NCI-H1417 treated with DMSO at 0.1 percent for 48 hours (cell line): ENCODE measurements around the gene MIPOL1.
"Not testable (repeated sequence)": the region's sequence is repeated elsewhere in the genome, so short reads cannot be mapped to it uniquely, and the experiment has no call there.

Experiments used
- DNase-seq: peaks from one replicate; lab custom pipeline; 2025; lab: John Stamatoyannopoulos, UW

Gene MIPOL1

DNA sequence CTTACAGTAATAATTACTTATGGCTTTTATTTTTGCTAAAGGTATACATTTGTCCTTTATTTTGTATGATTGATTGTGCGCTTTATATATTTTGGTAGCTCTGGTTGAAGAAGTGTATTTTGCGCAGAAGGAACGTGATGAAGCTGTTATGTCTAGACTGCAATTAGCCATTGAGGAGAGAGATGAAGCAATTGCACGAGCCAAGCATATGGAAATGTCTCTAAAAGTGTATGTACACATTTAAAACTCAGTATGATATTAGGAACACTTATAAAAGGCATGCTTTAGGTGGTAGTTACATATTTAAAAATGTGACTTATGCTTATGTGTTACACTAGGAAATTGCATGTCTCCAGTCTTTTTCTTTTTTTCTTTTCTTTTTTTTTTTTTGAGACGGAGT is 87.5 kb downstream of the MIPOL1 start:
- DNase-seq, result no peak

DNA sequence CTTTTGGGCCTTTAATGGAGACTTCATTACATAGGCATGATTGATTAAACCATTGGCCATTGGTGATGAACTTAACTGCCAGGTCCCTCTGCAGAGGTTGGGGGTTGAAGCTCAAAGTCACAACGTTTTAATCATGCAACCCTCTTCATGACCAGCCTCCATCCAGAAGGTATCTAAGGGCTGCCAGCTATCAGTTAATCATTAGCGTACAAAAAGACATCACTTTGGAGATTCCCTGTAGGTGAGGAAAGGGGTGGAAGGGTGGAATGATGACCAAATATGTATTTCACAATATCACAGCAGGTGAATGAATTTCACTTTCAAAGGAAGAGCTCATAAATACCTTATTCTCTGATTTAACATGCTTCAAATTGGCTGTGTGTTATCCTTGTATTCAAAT is 92.0 kb downstream of the MIPOL1 start:
- no peak for DNase-seq

DNA sequence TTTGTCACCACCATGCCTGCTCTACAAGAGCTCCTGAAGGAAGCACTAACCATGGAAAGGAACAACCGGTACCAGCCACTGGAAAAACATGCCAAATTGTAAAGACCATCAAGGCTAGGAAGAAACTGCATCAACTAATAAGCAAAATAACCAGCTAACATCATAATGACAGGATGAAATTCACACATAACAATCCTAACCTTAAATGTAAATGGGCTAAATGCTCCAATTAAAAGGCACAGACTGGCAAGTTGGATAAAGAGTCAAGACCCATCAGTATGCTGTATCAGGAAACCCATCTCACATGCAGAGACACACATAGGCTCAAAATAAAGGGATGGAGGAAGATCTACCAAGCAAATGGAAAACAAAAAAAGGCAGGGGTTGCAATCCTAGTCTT is 97.5 kb downstream of the MIPOL1 start:
- DNase-seq, result not testable (repeated sequence)

DNA sequence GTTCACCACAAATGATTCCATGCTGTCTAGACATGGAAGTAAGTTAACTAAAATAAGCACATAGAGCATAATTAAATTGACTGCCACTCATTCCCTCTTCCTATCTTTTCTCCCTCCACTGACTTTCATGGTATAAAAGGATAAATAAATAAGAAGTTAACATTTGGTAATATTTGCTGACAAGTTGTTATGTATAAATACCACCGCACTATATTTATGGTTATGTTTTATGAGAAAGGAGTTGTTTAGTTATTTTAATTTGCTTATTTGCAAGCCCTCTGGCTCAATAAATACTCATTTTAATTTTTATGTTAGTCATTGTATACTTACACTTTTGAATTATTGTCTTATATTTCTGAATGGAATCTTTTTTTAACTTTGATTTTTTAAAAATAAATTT is 113.5 kb downstream of the MIPOL1 start:
- no peak for DNase-seq

DNA sequence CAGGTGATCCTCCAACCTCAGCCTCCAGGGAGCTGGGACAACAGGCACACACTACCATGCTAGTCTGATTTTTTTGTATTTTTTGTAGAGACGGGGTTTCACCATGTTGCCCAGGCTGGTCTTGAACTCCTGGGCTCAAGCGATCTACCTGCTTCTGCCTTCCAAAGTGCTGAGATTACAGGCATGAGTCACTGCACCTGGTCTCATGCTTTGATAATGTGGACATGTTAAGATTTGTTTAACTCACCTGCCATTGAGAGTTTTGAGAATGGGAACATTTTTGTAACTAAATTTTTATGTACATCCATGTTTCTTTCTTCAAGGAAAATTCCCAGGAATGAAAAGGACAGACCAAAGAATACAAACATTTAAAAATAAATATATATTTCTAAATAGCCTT is 121.2 kb downstream of the MIPOL1 start:
- DNase-seq, result no peak

DNA sequence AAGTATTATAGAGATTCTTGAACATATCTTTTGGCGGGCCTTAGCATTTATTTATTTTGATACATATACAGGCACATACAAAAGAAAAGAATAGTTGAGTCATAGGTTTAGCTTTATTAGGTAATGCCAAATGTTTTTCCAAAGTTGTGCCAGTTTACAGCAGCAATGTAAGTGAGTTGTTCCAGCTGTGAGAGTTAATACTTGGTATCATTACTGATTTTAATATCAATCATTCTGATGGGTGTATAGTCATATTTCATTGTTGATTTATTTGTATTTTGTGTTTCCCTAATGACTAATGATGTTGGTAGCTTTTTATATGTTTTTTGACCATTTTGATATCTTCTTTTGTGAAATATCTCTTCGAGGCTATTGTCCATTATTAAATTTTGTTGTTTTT is 122.4 kb downstream of the MIPOL1 start:
- no peak for DNase-seq

DNA sequence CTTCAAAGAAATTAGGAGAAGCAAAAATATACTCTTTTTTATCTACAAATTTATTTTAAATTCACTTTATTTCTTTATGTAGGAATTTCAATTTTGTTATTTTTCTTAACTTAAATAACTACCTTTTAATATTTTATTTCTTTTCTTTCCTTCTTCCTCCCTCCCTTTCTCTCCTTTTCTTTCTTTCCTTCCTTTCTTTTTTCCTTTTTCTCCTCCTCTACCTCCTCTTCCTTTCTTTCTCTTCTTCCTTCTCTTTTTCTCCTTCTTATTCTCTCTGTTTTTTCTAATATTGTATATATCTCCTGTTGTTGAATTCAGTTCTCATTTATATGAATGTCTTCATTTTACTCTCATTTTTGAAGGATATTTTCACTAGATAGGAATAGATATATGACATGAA is 127.6 kb downstream of the MIPOL1 start:
- DNase-seq, result no peak

DNA sequence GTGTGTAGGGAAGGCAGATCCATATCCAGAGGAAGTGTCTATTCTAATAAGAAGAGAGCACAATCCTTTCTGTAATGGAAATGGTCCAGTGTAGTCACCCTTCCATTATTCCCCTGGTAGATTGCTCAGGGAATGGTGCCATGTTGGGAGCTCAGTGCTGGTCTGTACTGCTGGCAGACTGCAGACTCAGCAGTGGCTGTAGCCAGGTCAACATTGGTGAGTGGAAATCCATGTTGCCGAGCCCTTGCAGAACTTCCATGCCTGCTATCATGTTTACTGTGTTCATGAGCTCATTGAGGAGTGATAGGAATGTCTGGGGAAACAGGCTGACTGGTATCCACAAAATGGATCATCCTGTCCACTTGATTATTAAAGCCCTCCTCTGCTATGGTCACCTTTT is 128.7 kb downstream of the MIPOL1 start:
- no peak for DNase-seq

DNA sequence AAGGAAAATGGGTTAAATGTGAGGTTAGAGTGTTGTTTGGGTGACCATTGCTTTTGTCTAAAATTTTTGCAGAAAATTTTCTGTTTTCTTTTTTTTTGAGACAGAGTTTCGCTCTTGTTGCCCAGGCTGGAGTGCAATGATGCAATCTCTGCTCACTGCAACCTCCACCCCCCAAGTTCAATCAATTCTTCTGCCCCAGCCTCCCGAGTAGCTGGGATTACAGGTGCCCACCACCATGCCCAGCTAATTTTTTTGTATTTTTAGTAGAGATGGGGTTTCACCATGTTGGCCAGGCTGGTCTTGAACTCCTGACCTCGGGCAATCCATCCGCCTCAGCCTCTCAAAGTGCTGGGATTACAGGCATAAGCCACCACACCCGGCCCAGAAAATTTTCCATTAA is 130.2 kb downstream of the MIPOL1 start:
- DNase-seq, result not testable (repeated sequence)

DNA sequence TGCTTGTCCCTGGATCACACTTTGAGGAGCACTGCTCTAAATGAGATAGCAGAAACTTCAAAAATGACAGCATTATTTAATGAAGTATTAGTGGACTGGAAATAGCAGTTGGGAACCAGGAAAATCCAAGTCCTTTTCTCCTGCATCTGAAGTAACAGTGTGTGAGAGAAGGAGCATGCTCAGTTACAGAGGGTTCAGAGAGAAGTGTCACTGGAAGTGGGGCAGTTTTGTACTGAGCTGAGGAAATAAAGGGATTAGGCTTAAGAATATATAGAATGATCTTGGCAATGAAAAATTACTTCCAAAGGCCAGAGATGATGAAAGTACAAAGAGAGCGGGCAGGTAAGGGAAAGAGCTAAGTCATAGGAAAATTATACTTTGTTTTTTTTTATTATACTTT is 130.9 kb downstream of the MIPOL1 start:
- DNase-seq, result no peak

DNA sequence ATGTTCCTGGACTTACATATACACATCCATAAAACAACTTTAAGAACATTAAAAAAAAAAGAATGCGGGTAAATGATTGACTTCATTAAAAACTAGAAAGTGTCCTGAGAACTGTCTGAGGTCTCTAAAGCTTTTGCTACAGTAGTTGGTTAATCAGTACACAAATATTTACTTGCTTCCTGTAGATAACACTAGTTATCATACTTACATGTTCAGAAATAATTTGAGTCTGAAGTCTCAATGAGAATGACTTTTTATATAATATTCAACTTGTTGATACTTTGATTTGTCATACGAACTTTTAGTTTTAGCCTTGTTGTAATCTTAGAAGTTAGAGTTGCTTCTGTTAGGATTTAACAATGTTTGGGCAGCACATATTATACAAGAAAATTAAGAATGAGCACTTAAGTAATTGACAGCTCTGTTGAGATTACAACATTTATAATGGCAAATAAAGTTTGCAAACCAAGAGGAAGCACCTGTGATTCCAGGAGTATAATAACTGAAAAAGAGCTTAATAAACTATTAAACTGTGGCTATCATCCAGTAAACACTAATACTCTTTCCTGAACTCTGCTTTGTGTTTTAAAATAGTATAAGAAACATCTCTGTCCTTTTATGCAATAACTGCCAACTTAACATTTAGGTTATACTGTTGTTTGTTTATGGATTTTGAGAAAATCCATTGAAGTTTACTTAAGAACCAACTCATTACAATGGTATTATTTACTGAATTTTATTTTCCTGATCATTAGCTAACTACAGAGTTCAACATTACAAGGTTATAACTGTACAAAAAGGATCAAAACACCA is 131.7 kb downstream of the MIPOL1 start:
- DNase-seq, result no peak

DNA sequence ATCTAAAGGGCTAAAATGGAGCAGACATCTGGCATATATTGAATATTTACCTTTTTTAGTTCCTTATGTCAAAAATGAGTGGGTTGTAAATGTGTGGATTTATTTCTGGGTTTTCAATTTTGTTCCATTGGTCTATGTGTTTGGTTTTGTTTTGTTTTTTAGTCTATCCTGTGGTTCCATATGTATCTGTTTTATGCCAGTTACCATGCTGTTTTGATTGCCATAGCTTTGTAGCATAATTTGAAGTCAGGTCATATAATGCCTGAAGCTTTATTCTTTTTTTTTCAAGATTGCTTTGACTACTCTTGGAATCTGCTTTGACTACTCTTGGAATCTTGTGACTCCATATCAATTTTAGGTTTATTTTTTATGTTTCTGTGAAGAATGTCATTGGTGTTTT is 133.2 kb downstream of the MIPOL1 start:
- no peak for DNase-seq

DNA sequence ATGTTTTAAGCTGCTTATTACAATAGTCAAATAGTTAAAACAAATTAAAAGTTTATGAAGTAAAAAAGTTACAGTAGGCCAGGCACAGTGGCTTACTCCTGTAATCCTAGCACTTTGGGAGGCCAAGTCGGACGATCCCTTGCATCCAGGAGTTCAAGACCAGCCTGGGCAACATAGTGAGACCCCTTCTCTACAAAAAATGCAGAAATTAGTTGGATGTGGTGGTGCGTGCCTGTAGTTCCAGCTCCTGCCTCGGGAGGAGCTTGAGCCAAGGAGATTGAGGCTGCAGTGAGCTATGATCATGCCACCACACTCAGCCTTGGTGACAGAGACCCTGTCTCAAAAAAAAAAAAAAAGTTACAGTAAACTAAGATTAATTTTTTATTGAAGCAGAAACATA is 142.6 kb downstream of the MIPOL1 start:
- no peak for DNase-seq

DNA sequence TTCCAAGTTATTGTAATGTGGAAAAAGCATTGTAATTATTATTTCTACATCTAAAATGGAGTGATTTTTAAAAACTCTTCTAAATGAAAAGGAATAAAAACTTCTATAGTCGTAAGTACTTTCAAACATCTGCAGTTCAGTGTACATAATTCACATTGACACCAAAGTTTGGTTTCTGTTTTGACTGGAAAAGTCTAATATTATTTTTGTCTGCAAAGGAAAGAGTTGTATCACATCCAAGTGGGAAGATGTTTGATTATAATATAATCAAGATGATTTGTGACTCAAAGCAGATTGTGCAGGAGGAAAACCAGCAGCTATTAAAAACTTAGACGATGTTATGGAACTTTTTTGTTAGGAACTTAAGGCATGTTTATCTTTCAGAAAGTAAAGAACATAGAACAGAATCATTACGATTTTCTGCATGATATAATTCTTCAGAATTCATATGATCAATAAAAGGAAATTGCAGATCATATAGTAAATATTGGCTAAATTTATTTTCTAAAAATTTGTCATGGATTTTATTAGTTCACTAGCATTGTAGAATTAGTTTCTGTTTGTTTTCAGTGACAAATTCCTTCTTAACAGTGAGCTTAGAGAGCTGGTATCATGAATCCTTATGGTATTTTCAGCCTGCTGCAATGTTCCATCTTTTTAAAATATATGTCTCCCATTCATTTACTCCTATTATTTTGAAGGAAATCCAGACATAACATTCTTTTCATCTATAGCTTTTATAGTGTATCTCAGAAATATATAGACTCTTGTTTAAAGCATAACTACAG is 145.8 kb downstream of the MIPOL1 start:
- no peak for DNase-seq

DNA sequence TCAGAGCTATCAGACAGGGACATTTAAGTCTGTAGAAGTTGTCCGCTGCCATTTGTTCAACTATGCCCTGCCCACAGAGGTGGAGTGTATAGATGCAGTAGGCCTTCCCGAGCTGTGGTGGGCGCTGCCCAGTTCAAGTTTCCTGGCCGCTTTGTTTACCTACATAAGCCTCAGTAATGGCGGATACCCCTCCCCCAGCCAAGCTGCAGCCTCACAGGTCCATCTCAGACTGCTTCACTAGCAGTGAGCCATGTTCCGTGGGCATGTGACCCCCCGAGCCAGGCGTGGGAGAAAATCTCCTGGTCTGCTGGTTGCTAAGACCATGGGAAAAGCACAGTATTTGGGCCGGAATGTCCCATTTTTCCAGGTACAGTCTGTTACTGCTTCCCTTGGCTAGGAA is 165.9 kb downstream of the MIPOL1 start:
- no peak for DNase-seq

DNA sequence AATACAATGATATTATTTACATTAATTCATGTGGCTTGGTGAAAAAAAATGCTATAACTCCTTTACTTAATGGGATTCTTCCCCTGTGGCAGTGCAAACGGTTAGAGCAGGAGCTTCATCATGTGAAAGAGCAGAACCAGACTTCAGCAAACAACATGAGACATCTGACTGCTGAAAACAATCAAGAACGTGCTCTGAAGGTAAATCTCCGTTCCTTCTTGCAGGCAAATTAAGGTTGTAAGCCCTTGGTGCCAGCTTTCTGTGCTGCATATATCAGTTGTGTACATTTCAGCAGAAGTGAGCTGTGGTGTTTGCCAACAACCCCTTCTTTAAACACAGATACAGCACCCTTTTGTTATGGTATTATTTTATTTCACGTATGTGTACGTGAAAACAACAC is 171.7 kb downstream of the MIPOL1 start:
- peak; percentile 98 for DNase-seq

DNA sequence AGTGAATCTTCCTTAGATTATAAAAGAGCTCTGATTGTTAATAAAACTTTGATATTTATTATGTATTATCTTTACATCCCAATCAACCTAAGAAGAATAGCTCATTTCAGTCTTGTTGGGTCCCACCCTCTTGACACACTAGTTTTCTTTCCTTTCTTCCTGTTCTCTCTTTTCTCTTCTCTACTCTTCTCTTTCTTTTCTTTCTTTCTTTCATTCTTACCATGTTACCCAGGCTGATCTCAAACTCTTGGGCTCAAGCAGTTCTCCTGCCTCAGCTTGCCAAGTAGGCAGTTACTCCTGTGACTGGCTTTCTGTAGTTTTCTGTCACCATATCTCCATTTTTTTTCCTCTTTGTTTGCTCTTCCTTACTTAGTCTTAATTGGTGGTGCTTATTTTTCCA is 177.8 kb downstream of the MIPOL1 start:
- DNase-seq, result no peak

DNA sequence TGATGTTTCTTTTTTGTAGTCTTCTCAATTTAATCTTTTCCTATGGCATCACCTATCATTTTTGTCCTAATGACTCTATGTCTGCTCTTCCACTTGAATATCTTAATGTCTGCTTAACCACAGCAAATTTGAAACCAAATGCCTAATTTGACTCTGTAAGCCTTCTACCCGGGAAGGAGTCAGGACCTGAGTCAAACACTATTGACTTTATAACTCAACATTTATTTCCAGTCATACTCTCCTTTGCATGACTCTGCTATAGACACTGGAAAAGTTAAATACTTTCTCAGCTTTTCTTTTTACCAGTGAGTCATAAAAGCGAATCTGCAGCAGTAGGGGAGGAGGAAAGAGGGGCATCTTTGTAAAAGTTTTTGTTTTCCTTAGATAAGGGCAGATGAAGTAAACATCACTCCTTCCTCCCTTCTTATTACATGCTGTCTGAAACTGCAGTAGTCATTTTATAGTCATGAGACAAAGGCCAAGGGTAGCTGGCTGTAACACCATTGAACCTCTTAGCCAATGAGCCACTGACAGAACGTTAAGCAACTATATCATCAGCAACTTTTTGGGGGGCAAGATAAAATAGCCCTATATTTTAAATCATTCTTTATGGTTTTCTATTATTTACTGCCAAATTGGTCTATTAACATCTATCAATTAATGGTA is 179.3 kb downstream of the MIPOL1 start:
- no peak for DNase-seq

DNA sequence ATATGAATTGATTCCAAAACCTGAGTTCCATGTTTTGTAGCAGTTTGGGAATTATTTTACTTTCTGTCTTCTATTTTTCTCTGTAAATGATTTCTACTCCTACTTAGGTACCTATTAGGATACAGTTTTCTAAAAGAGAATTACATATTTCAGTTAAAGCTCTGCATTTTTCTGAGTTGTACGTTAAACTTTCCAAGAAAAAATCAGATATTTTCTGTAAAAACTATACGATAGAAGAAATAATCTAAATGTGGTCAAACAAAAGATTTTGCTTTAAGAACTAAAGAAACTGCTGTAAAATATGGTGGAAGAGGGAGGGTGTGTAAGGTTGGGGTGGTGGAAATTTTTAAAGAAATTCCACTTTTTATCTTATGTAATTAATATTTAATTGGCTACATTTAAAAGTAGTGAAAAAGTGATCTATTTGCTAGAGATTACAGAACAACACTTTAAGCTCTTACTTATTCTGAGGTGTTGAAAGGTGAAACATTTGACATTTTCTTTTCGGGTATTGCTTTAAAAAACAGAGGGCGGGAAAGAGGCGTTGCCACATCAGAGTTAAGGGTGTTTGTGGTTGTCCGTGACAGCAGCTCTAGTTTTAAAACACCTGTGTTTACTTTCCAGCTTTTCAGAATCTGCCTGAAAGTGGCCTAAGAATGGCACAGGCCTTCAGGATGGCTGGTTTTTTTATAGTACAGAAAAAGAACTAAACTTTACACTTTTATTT is 187.3 kb downstream of the MIPOL1 start:
- DNase-seq, result peak; percentile 90

DNA sequence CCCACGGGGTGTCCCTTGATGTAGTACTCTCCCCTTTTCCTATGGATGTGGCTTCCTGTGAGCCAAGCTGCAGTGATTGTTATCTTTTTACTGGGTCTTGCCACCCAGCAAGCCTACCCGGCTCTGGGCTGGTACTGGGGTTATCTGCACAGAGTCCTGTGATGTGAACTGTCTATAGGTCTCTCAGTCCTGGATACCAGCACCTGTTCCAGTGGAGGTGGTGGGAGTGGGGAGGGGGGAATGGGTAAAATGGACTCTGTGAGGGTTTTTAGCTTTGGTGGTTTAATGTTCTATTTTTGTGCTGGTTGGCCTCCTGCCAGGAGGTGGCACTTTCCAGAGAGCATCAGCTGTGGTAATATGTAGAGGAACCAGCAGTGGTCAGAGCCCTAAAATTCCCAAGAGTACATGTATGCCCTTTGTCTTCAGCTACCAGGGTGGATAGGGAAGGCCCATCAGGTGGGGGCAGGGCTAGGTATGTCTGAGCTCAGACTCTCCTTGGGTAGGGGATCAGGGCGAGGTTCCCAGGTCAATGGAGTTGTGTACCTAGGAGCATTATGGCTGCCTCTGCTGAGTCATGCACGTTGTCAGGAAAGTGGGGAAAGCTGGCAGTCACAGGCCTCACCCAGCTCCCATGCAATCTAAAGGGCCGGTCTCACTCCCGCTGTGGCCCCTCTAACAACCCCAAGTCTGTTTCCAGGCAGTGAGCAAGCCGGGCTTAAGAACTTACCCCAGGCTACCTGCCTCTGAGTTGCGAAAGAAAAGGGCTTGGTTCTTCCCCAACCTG is 199.6 kb downstream of the MIPOL1 start:
- not testable (repeated sequence) for DNase-seq

DNA sequence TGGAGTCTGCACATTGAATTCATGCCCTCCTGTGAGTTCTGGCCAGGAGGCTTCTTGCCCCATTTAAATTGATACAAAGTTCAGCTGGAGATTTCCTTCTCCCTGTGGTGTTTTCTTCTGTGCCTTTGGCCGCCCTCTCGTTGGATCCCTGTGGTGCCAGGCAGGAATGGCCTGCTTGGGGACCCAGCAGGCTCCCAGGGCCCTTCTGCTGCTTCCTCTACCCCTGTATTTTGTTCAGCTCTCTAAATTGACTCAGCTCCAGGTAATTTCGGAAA is 200.1 kb downstream of the MIPOL1 start:
- DNase-seq, result no peak

DNA sequence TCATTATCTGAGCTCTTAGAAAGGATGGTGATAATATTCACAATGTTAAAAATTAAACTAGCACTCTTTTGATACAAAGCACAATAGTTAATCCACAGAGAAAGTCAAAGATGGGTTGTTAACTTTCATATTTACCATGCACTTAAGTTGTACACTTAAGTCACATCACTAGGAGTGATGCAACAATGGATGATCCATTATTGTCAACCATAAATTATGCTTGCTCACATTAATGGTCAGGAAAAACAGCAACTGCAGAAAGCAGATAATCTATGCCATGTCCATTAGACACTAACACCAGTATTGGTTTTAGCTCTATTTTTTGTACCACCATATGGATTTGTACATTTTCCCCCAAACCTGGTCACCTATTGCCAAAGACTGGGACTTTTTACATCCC is 201.8 kb downstream of the MIPOL1 start:
- DNase-seq, result no peak
